GM18498 (cell line): ENCODE data around the gene ANKFN1.

Experiments
- ATAC-seq: cut with Tn5 transposase; IDR thresholded peaks from one replicate; pipeline ENCODE4 v1.9.1; 2021; ENCODE audit warnings: mild to moderate bottlenecking, moderate library complexity; ENCODE audit not compliant: unreplicated experiment

ANKFN1 gene

DNA sequence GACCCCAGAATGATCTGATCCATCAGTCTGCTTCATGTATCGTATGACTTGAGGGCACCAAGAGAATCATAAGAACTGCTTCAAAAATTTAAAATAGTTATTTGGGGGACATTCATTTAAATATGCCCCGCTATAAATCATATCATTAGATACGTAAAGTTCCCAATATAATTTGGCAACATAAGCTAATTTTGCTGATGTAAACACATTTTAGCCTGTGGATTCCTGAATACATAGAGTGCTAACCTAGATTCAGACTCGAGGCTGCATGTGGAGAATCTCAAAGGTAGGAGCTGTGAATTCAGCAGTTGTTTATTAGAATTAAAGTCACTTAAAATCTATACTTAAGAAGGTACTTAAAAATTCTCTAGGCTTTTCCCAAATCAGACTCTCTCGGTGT is 24.9 kb downstream of the ANKFN1 start:
- ATAC-seq: no peak

DNA sequence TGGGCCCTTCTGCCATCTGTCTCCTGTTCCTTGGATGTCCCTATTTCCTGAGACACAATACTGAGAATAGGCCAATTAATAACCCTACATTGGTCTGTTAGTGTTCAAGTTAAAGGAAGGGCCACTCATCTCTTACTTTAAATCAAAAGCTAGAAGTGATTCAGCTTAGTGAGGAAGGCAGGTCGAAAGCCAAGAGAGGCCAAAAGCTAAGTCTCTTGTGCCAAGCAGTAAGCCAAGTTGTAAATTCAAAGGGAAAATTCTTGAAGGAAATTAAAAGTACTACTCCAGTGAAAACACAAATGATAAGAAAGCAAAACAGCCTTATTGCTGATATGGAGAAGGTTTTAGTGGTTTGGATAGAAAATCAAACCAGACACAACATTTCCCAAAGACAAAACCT is 28.8 kb downstream of the ANKFN1 start:
- ATAC-seq: no peak

- ATAC-seq: no peak
Measured at GRCh38 chr17:56184650-56185049, 31.4 kb downstream of the ANKFN1 start.

DNA sequence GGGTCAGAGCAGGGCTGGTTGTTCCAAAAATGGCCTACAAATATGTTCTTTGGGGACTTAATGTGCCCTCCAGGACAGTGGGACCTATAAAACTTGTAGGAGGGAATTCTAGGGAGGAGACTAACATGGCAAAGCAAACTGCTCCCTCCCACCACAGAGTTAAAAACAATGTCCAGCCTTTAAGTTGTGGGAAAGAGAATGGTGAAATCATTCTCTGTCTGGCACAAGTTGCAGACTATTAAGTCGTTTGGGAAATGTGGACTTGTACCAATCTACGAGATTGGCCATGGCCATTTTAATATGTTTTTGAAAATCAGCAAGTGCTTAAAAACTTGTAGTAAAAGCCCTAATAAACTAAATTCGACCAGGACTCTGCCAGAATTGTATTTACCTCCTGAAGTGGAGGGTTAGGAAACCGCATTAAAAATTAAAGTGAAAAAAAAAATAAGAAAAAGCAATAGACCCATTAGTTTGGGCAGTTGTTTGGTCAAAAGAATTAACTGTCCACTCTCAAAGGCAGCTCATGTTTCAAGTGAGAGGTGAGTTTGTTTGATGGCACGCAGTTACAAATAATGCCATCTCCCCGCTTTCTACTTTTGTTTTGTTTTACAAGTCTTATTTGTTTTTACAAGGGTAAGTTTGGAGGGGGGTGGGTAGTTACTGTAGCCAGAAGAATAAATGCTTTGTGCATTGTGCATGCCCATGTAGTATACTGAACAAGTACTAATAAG is 32.4 kb downstream of the ANKFN1 start:
- ATAC-seq: no peak

DNA sequence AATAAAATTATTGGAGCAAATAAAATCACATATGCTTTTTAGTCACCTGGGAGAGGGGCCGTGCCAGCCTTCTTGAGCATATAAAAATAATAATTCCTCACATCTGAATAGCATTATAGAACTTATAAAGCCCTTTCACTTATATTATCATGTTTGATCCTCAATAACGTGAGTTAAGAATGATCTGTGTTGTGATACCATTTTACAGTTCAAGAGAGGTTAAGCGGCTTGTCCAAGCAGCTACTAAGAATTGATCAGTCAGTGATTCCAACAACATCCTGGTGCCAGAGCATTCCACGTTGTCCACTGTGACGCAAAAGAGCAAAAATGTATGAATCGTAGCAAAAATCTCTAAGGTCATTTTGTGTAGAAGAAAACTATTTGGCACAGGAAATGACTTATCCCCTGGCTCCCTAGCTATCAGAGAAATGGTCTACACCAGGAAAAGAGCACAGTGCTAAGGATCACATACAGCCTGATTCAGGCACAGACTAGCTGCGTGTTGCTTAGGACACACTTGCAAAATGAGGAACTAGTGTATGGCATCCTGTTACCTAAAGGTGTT is 33.0 kb downstream of the ANKFN1 start:
- ATAC-seq: no peak

DNA sequence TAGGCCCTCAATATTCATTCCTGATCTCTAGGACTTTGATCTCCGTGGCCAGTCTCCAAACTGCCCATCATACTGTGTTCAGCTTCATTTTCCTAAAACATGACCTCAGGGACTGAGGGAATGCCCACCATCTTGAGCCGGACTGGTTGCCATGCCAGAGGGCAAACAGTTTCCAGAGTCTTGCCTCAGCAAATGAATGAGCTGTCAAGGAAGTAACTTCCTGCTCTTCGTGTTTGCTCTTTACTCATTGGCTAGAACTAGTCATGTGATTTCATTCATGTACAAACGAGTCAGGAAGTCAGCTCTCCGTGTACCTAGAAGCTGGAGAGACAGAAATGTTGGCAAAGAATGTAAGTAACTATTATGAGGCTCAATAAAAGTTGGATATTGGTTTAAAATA is 50.2 kb downstream of the ANKFN1 start:
- no peak for ATAC-seq

GRCh38 chr17:56206351-56206750 is 53.1 kb downstream of the ANKFN1 start:
- ATAC-seq: no peak

GRCh38 chr17:56213031-56213430 is 59.8 kb downstream of the ANKFN1 start:
- no peak for ATAC-seq

GRCh38 chr17:56217921-56218320 is 64.6 kb downstream of the ANKFN1 start:
- no peak for ATAC-seq

GRCh38 chr17:56222255-56222654 is 69.0 kb downstream of the ANKFN1 start:
- ATAC-seq: no peak

DNA sequence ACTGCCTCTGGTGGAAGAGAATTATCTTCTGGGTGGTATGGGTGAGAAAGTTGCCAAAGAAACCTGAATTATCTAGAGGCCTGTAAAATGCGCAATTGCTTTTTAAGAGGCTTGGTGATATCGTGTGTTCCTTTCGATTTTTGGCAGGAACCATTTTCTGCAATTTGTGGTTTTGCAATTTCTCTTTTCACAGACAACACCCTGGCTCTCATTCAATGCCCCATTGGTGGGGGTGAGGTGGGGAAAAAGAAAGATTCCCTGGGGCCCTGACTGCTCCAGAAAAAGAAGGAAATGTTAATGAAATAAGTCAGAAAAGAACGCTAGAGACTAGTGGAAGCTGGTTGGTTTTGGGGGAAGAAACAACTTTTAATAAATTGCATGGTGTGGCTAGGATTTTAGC is 77.4 kb downstream of the ANKFN1 start:
- ATAC-seq: no peak

DNA sequence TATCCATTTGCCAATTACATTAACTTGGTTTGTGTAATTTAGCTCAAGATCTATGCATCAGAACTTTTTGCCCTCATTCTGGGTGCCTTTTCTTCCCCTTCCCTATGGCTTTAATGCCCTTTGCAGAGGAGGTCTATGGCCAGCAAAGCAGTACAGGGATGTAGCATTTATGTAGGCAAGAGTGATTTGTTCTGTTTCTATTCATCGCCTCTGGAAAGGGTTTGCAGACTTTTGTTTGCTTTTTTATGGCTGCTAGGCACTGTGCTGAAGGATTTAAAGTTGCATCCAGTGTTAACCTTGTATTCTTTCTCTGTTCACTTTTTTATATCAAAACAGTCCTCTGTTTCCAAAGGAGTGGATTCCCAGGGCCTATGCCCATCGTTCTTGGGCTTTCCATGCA is 78.0 kb downstream of the ANKFN1 start:
- no peak for ATAC-seq

GRCh38 chr17:56231693-56232092 is 78.4 kb downstream of the ANKFN1 start:
- ATAC-seq: no peak

- no peak for ATAC-seq
Measured at GRCh38 chr17:56244268-56244890, 91.1 kb downstream of the ANKFN1 start.

DNA sequence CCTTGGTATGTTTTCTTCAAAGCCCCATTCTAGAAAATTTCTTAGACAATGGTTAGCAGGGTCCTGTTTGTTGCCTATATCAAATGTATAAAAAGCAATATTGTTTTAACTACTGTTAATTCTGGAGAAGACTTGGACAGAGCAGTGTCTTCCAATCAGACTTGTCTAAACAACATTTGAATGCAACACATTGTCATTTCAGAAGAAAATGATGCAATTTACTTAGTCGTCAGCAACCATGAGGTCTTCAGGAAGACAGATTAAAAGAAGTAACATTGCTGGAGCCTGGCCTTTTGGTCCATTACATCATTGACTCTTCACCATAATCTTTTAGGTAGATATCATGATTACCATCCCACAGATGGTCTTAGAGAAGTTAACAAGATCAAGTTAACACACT is 94.5 kb downstream of the ANKFN1 start:
- no peak for ATAC-seq

DNA sequence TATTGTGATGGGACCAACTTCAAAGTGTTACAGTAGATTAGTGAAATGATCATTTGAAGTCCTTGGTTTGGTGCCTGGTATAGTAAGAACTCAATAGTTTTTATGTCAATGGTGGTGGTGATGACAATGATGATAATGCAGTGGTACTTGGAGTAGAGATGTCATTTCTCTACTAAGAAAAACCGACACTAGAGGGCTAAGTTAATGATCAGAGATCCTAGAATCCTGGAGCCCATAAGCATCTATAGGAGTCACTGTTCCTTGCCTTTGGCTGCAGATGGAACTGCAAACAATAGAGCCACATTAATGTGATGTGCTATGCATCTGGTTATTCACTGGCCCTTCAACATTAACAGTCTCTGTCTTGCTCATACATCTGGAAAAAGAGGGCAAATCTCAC is 103.8 kb downstream of the ANKFN1 start:
- no peak for ATAC-seq

DNA sequence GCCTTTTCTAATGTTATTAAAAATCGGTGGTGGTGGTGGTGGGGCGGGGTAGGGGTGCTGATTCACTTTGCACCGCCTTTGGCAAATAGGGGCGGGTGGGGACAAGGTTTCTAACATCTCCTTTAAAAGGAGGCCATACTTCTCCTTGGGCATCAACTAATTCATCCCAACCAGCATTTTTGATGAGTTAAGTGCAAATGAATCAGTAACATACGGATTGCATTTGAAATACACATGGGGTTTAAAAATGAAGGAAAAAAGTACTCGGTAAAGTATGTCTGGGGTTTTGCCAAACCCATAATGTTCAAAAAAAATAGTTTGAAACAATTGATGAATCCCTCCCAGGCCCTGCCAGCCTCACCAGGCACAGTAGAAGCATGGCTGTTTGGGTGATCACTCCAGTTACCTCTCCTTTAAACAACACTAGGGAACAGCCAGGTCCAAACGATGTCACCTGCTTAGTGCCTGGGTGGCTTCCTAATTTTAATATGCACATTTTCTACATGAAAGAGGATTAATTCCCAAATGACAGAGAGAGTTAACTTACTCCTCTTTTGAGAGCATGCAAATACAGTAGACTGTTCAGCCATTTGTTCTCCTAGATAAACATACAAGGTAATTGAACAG is 107.2 kb downstream of the ANKFN1 start:
- no peak for ATAC-seq

DNA sequence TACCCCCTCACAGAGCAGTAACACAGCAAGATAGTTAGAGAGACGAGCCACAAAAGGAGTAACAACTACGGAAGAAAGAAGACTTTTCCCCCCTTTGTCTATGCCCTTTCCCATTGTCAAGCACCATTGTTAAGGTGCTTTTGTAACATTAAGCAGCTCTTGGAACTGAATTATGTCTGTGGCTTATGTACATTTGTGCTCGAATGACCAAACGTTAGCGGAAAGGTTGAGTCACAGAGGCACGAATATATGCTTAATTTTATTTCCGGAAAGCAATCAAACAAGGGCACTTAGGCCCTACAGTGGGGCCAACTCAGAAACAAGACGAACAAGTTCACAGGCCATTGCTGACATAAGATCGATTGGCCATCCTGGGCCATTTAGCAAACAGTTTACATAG is 109.5 kb downstream of the ANKFN1 start:
- ATAC-seq: no peak

DNA sequence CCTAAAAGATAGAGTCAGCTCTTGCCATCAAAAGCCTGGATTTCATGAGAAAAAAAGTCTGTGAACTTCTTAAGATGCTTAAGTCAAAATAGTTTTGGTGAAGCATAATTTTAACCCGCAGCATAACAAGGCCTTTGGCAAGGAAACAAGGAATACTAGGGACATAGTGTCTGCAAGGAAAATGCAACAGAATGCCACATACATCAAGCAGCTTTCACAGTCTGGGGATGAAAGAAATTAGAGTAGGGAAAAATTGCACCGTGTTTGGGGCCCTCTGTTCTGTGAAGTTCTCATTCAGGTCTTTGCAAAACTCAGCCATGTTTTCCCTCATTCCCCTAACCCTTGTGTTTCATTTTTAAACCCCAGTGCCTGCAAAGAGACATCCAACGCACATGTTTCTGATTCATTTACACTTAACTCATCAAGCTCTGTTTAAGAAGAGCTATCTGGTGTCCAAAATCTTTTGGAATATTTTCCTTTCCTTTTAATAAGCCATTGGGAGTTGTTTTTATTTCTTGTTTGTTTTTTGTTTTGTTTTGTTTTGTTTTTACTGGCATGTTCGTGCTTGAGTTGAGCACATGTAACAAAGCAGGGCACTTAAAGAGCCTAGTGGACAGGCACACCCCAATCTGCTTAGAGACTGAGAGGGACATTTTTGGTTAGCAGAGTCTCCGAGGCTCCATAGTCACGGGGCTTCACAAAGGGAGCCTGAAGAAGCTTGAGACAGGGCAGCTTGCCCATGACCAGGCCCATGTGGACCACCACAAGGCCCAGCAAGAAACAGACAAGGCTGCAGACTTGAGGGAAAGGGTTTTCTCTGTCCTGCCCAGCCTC is 116.5 kb downstream of the ANKFN1 start:
- ATAC-seq: no peak

DNA sequence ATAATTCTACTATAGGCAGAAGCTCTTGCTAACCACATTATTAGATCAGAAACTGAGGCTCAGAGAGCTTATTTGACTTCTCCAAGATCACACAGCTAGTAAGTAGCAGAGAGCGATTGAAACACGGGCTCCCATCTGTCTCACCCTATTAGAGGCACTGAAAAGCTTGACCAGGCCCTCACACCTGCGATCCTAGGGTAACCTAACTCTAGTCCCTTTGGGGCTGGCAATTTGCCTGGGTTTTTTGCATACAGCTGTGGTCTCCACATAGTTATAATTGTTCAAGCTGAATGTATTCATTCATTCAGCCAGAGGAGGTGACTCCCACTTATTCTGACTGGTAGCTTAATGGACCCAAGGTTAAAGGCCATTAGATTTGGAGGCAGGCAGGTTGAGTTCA is 121.2 kb downstream of the ANKFN1 start:
- no peak for ATAC-seq

- ATAC-seq: no peak
Measured at GRCh38 chr17:56284482-56284881, 131.2 kb downstream of the ANKFN1 start.
